GM21515 (cell line): ENCODE measurements around the gene MCTP1.
"Not testable (repeated sequence)": the region's sequence is repeated elsewhere in the genome, so short reads cannot be mapped to it uniquely, and the experiment has no call there.

Experiments used
- ATAC-seq: cut with Tn5 transposase; IDR thresholded peaks from one replicate; pipeline ENCODE4 v1.9.1; 2021; ENCODE audit not compliant: unreplicated experiment

MCTP1 gene

GRCh38 chr5:95191330-95191729 lies 93.6 kb downstream of the MCTP1 start:
- peak; percentile 74 for ATAC-seq

GRCh38 chr5:95184924-95185323 lies 100.0 kb downstream of the MCTP1 start:
- no peak for ATAC-seq

GRCh38 chr5:95181644-95182043 lies 103.2 kb downstream of the MCTP1 start:
- ATAC-seq: no peak

GRCh38 chr5:95178046-95178651 lies 106.7 kb downstream of the MCTP1 start:
- ATAC-seq: no peak

GRCh38 chr5:95177456-95177855 lies 107.4 kb downstream of the MCTP1 start:
- no peak for ATAC-seq

- ATAC-seq: no peak
Measured at GRCh38 chr5:95175106-95175505, 109.8 kb downstream of the MCTP1 start.

- ATAC-seq: no peak
Measured at GRCh38 chr5:95172659-95173058, 112.2 kb downstream of the MCTP1 start.

- no peak for ATAC-seq
Measured at GRCh38 chr5:95164861-95165260, 120.0 kb downstream of the MCTP1 start.

GRCh38 chr5:95163079-95163478 lies 121.8 kb downstream of the MCTP1 start:
- ATAC-seq: no peak

- ATAC-seq: no peak
Measured at GRCh38 chr5:95162231-95162992, 122.5 kb downstream of the MCTP1 start.

GRCh38 chr5:95159603-95160002 lies 125.3 kb downstream of the MCTP1 start:
- ATAC-seq: no peak

- ATAC-seq: no peak
Measured at GRCh38 chr5:95155888-95156287, 129.0 kb downstream of the MCTP1 start.

- no peak for ATAC-seq
Measured at GRCh38 chr5:95153511-95153910, 131.4 kb downstream of the MCTP1 start.

- no peak for ATAC-seq
Measured at GRCh38 chr5:95152535-95152934, 132.4 kb downstream of the MCTP1 start.

GRCh38 chr5:95152131-95152530 lies 132.8 kb downstream of the MCTP1 start:
- ATAC-seq: no peak

GRCh38 chr5:95151694-95152093 lies 133.2 kb downstream of the MCTP1 start:
- ATAC-seq: no peak

GRCh38 chr5:95149387-95149786 lies 135.5 kb downstream of the MCTP1 start:
- no peak for ATAC-seq

GRCh38 chr5:95148453-95148852 lies 136.4 kb downstream of the MCTP1 start:
- no peak for ATAC-seq

GRCh38 chr5:95143858-95144257 lies 141.0 kb downstream of the MCTP1 start:
- not testable (repeated sequence) for ATAC-seq

GRCh38 chr5:95142145-95142544 lies 142.7 kb downstream of the MCTP1 start:
- no peak for ATAC-seq

- no peak for ATAC-seq
Measured at GRCh38 chr5:95141141-95141540, 143.8 kb downstream of the MCTP1 start.

- ATAC-seq: no peak
Measured at GRCh38 chr5:95134326-95134725, 150.6 kb downstream of the MCTP1 start.

GRCh38 chr5:95132096-95132495 lies 152.8 kb downstream of the MCTP1 start:
- no peak for ATAC-seq
